Measurements from ENCODE around the gene LMCD1. TPM values are rescaled to one million over a fixed set of nuclear protein-coding genes. Genes with fewer than 3 reads are reported as not detected.

The LMCD1 gene
- total and polyA plus RNA-seq, 2 of the 4 experiments (the other 2 are of a cell fraction) = 50.0 to 53.8 TPM

DNA sequence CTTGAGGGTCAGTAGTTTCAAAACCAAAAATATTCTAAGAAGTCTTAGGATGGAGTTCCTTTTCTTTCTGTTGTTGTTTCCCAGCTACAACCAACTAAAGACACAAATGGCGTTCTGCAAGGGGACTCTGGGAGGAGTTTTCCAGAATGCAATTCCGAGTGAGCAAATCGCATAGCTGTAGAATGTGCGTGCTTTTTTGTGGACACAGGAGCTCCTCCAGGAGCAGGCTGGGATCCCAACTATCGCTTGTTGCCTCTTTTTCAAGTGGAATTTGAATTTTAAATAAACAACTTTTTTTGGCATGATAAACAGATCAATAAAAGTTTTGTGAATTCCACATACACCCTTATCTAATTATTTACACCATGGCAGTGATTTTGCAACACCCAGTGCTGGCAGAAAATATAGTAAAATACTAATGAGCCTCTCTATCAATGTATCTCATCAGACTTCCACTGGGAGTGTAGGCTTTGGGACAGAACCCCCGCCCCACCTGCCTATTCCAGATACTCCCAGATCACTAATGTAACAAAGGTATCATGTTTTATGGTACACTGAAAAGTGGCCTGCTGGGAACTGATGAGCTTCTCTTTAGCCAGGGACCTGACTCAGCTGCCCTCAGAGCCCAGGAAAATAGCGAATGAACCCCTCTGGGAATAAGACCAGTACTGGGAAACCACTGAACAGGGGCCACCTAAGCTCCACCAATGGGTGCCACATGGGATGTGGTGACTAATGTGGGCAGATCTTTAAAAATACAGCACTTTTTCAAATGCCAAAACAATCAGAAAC is 66.4 kb downstream of the LMCD1 start:
- Histone ChIP-seq H3K4me1 (ENCODE audit: control insufficient read depth, insufficient read depth, low read length) (no peaks in the 10 kb centered on the region), H4K8ac (ENCODE audit: low read depth in 2 of 2, low read length in 2 of 2) (no peak overlapping the region), H3K18ac (ENCODE audit: low read depth, low read length) (no peak overlapping the region), H3K9ac (ENCODE audit: low read depth, low read length) (no peak overlapping the region), H3K56ac (ENCODE audit: extremely low read depth, insufficient read depth, low read length) (no peak overlapping the region), H2AK5ac (ENCODE audit: low read depth, low read length) (no peak overlapping the region), H3K4me3 (ENCODE audit: insufficient read depth, low read depth, low read length) (no peak overlapping the region), H2BK20ac (ENCODE audit: low read depth, low read length) (no peak overlapping the region), H3K23ac (ENCODE audit: low read depth, low read length) (no peak overlapping the region), H3K79me1 (ENCODE audit: low read depth in 1 of 2, low read length in 2 of 2) (no peaks in the 10 kb centered on the region), H2AFZ (replicated peaks; ENCODE audit: low read length, poor library complexity) (no peak overlapping the region), H3K36me3 (ENCODE audit: control insufficient read depth, insufficient read depth, low read length) (peaks cover 17% of the 10 kb centered on the region), H3K9me1 (ENCODE audit: insufficient read depth, low read length) (peaks cover 4% of the 10 kb centered on the region; the same call in 1 of the 2 replicates), H2AK9ac (replicated peaks; ENCODE audit: low read depth, low read length, poor library complexity) (no peak overlapping the region), H2BK5ac (ENCODE audit: low read depth, low read length, poor library complexity, severe bottlenecking) (no peak overlapping the region), H3K27ac (ENCODE audit: insufficient read depth, low read length) (no peak overlapping the region), H3K9me3 (ENCODE audit: control insufficient read depth, insufficient read depth, low read length) (no peaks in the 10 kb centered on the region), H3K4ac (ENCODE audit: low read depth, low read length) (no peak overlapping the region), H4K91ac (ENCODE audit: insufficient read depth, low read depth, low read length) (no peak overlapping the region), H3K27me3 (ENCODE audit: control insufficient read depth, insufficient read depth, low read length) (no peaks in the 10 kb centered on the region), H4K20me1 (ENCODE audit: insufficient read depth, low read length) (no peaks in the 10 kb centered on the region), H4K5ac (ENCODE audit: low read depth, low read length) (no peak overlapping the region), H2BK120ac (ENCODE audit: low read depth, low read length) (no peak overlapping the region), H2BK15ac (ENCODE audit: low read depth, low read length) (no peak overlapping the region), H3K4me2 (ENCODE audit: low read depth, low read length) (no peak overlapping the region), H3K14ac (replicated peaks; ENCODE audit: low read depth, low read length) (no peak overlapping the region)
- in situ Hi-C loops (cut with MboI; ENCODE audit: low sequenced_read_pairs) (no loop called here), dilution Hi-C loops (cut with HindIII; ENCODE audit: low sequenced_read_pairs, unreplicated experiment) (no loop called here), intact Hi-C loops (cut with micrococcal nuclease) (no loop called here)
- no TSS peak for BruUV-seq (replicated peaks)
- ATAC-seq (ENCODE audit: low read depth) (no peak), DNase-seq (no peak)
- ChIA-PET CTCF (no interaction called here), POLR2A (ENCODE audit: unreplicated experiment) (no interaction called here)
- no peak for TF ChIP-seq CHD1 (IDR thresholded peaks at IDR 0.05; ENCODE audit: low read depth, low read length)
- no peak for TF ChIP-seq CEBPB (IDR thresholded peaks at IDR 0.05; ENCODE audit: low read depth, low read length)
- no peak for TF ChIP-seq POLR2A (IDR thresholded peaks at IDR 0.05; ENCODE audit: low read depth, low read length)
- no peak for TF ChIP-seq BHLHE40 (IDR thresholded peaks at IDR 0.05; ENCODE audit: low read depth, low read length)
- TF ChIP-seq MXI1 (IDR thresholded peaks at IDR 0.05; ENCODE audit: borderline replicate concordance, low read depth, low read length) = no peak
- TF ChIP-seq, protein P1, sequence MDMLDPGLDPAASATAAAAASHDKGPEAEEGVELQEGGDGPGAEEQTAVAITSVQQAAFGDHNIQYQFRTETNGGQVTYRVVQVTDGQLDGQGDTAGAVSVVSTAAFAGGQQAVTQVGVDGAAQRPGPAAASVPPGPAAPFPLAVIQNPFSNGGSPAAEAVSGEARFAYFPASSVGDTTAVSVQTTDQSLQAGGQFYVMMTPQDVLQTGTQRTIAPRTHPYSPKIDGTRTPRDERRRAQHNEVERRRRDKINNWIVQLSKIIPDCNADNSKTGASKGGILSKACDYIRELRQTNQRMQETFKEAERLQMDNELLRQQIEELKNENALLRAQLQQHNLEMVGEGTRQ (IDR thresholded peaks at IDR 0.05; ENCODE audit: low read depth, low read length) = no peak
- TF ChIP-seq RCOR1 (IDR thresholded peaks at IDR 0.05; ENCODE audit: insufficient replicate concordance, low read length) = no peak
- 80% methylated on average over 2 of the region's 7 CpGs; no CpG with 5 or more reads in 1 of the 2 experiments for WGBS, 2 experiments (ENCODE audit: extremely low coverage in 2 of 2, insufficient read length in 1 of 2)

Data from IMR-90 (cell line).